Measurements from ENCODE around the gene TTC34. TPM values are rescaled to one million over a fixed set of nuclear protein-coding genes. Genes with fewer than 3 reads are reported as not detected.
"Not testable (repeated sequence)": the region's sequence is repeated elsewhere in the genome, so short reads cannot be mapped to it uniquely, and the experiment has no call there.

TTC34 gene
- total RNA-seq, 1 donor from 2014 or later: 0.18 TPM

DNA sequence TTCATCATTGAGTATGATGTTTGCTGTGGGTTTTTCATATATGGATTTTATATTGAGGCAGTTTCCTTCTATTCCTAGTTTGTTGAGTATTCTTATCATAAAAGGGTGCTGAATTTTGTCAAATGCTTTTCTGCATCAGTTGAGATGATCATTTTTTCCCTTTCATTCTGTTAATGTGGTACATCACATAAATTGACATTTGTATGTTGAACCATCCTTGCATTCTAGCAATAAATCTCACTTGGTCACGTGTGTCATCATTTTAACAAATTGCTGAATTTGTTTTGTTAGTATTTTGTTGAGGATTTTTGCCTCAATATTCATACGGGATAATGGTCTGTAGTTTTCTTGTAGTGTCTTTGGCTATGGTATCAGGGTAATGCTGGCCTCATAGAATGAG lies 19.9 kb downstream of the TTC34 start:
- DNase-seq (ENCODE audit: extremely low read depth, low read depth, low spot score): no peak

DNA sequence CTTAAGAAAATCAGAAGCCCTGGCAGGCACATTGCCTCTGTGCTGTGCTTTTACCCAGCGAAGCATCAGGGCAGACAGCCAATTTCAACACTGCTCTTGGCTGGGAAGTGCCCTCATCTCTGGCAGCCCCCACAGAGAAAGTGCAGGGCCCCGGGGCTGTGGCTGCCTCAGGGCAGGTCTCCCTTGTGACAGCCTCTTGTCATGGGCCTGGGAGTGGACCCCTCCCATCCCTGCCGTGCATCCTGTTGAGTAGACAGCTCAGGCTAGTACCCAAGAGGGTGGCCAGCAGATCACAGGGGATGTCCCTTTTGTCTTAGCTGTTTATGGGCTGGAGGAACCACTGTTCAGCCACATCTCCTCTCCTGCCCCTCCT lies 23.3 kb downstream of the TTC34 start:
- no peak for DNase-seq (ENCODE audit: extremely low read depth, low read depth, low spot score)

DNA sequence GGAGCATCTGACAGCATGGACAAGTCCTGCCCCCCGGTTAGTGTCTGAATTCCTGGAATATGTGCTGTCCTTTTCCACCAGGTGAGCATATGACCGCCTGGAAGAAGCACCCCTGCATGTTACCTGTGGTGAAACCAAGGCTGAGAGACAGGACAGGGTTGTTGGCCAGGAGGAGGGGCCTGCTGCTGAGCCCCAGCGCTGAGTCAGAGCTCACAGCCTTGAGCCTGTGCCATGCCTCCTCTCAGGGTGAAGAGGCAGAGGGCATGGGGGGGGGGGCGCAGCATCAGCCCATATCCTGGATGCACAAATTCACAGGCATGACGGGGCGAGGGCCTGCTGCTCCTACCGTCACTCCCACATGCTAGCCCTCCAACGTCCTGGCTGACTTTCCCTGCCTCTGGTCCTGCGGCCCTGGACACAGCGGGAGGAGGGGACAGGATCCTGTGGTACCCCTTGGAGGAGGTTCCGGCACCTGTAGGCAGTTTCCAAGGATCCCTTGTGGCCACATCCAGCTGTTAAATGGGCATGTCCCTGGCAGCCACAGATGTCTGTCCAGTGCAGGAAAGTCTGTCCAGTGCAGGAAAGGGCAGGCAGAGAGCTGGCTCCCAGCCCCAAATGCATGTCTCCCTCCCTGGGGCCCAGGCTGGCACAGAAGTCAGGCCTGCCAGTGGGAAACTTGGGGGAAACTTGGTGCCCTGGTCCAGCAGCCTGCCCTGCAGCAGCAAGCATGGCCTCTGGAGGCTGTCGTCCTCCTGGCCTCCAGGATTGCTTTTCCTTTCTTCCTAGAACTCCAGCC lies 23.9 kb downstream of the TTC34 start:
- DNase-seq (ENCODE audit: extremely low read depth, low read depth, low spot score): no peak

DNA sequence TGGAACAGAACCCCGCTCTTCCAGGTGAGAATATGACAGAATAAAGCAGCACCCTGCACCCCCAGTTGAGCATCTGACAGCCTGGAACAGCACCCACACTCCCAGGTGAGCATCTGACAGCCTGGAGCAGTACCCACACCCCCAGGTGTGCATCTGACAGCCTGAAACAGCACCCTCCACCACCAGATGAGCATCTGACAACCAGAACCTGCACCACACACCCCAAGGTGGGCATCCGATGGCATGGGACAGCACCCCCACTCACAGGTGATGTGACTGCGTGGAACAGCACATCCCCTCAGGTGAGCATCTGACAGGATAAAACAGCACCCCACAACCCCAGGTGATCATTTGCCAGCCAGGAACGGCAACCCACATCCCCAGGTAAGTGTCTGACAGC lies 26.2 kb downstream of the TTC34 start:
- DNase-seq (ENCODE audit: extremely low read depth, low read depth, low spot score): not testable (repeated sequence)

DNA sequence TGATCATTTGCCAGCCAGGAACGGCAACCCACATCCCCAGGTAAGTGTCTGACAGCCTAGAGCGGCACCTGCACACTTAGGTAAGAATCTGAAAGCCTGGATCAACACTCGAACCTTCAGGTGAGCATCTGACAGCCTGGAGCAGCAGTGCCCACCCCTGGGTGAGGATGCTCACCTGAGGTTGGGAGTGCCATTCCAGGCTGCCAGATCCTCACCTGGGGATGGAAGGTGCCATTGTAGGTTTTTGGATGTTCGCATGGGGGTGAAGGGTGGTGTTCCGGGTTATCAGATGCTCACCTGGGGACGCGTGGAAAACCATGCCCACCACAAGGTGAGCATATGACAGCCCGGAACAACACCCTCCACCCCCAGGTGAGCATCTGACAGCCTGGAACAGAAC lies 33.4 kb downstream of the TTC34 start:
- DNase-seq (ENCODE audit: extremely low read depth, low read depth, low spot score): not testable (repeated sequence)

DNA sequence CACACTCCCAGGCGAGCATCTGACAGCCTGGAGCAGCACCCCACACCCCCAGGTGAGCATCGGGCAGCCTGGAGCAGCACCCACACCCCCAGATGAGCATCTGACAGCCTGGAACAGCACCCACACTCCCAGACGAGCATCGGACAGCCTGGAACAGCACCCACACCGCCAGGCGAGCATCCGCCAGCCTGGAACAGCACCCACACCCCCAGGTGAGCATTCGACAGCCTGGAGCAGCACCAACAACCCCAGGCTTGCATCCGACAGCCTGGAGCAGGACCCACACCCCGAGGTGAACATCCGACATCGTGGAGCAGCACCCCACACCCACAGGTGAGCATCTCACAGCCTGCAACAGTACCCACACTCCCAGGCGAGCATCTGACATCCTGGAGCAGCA lies 42.1 kb downstream of the TTC34 start:
- not testable (repeated sequence) for DNase-seq (ENCODE audit: extremely low read depth, low read depth, low spot score)

DNA sequence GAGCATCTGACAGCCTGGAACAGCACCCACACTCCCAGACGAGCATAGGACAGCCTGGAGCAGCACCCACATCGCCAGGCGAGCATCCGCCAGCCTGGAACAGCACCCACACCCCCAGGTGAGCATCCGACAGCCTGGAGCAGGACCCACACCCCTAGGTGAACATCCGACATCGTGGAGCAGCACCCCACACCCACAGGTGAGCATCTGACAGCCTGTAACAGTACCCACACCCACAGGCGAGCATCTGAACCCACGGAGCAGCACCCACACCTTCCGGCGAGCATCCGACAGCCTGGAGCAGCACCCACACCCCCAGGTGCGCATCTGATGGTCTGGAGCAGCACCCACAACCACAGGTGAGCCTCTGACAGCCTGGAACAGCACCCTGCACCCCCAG lies 44.0 kb downstream of the TTC34 start:
- DNase-seq (ENCODE audit: extremely low read depth, low read depth, low spot score): not testable (repeated sequence)

DNA sequence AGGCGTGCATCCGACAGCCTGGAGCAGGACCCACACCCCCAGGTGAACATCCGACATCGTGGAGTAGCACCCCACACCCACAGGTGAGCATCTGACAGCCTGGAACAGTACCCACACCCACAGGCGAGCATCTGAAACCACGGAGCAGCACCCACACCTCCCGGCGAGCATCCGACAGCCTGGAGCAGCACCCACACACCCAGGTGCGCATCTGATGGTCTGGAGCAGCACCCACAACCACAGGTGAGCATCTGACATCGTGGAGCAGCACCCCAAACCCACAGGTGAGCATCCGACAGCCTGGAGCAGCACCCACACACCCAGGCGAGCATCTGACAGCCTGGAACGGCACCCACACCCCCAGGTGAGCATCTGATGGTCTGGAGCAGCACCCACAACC lies 46.1 kb downstream of the TTC34 start:
- not testable (repeated sequence) for DNase-seq (ENCODE audit: extremely low read depth, low read depth, low spot score)

DNA sequence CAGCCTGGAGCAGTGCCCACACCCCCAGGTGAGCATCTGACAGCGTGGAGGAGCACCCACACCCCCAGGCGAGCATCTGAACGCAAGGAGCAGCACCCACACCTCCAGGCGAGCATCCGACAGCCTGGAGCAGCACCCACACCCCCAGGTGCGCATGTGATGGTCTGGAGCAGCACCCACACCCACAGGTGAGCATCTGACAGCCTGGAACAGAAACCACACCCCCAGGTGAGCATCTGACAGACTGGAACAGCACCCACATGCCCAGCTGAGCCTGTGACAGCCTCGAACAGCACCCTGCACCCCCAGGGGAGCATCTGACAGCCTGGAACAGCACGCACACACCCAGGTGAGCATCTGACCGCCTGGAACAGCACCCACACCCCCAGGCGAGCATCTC lies 46.9 kb downstream of the TTC34 start:
- not testable (repeated sequence) for DNase-seq (ENCODE audit: extremely low read depth, low read depth, low spot score)

DNA sequence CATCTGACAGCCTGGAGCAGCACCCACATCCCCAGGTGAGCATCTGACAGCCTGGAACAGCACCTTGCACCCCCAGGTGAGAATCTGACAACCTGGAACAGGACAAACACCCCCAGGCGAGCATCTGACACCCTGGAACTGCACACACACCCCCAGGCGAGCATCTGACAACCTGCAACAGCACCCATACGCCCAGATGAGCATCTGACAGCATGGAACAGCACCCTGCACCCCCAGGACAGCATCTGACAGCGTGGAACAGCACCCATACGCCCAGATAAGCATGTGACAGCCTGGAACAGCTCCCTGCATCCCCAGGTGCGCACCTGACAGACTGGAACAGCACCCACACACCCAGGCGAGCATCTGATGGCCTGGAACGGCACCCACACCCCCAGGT lies 49.0 kb downstream of the TTC34 start:
- DNase-seq (ENCODE audit: extremely low read depth, low read depth, low spot score): not testable (repeated sequence)

DNA sequence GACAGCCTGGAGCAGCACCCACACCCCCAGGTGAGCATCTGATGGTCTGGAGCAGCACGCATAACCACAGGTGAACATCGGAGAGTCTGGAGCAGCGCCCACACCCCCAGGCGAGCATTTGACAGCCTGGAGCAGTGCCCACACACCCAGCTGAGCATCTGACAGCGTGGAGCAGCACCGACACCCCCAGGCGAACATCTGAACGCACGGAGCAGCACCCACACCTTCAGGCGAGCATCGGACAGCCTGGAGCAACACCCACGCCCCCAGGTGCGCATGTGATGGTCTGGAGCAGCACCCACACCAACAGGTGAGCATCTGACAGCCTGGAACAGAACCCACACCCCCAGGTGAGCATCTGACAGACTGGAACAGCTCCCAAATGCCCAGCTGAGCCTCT lies 49.6 kb downstream of the TTC34 start:
- DNase-seq (ENCODE audit: extremely low read depth, low read depth, low spot score): not testable (repeated sequence)

DNA sequence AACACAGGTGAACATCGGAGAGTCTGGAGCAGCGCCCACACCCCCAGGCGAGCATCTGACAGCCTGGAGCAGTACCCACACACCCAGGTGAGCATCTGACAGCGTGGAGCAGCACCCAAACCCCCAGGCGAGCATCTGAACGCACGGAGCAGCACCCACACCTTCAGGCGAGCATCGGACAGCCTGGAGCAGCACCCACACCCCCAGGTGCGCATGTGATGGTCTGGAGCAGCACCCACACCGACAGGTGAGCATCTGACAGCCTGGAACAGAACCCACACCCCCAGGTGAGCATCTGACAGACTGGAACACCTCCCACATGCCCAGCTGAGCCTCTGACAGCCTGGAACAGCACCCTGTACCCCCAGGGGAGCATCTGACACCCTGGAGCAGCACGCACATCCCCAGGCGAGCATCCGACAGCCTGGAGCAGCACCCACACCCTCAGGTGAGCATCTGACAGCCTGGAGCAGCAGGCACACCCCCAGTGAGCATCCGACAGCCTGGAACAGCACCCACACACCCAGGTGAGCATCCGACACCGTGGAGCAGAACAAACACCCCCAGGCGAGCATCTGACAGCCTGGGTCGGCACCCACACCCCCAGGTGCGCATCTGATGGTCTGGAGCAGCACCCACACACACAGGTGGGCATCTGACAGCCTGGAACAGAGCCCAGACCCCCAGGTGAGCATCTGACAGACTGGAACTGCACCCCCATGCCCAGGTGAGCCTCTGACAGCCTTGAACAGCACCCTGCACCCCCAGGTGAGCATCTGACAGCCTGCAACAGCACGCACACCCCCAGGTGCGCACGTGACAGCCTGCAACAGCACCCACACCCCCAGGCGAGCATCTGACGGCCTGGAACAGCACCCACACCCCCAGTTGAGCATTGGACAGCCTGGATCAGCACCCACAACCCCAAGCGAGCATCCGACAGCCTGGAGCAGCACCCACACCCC lies 50.4 kb downstream of the TTC34 start:
- DNase-seq (ENCODE audit: extremely low read depth, low read depth, low spot score): not testable (repeated sequence)

DNA sequence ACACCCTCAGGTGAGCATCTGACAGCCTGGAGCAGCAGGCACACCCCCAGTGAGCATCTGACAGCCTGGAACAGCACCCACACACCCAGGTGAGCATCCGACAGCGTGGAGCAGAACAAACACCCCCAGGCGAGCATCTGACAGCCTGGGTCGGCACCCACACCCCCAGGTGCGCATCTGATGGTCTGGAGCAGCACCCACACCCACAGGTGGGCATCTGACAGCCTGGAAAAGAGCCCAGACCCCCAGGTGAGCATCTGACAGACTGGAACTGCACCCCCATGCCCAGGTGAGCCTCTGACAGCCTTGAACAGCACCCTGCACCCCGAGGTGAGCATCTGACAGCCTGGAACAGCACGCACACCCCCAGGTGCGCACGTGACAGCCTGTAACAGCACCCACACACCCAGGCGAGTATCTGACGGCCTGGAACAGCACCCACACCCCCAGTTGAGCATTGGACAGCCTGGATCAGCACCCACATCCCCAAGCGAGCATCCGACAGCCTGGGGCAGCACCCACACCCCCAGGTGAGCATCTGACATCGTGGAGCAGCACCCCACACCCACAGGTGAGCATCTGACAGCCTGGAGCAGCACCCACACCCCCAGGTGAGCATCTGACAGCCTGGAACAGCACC lies 51.3 kb downstream of the TTC34 start:
- not testable (repeated sequence) for DNase-seq (ENCODE audit: extremely low read depth, low read depth, low spot score)

DNA sequence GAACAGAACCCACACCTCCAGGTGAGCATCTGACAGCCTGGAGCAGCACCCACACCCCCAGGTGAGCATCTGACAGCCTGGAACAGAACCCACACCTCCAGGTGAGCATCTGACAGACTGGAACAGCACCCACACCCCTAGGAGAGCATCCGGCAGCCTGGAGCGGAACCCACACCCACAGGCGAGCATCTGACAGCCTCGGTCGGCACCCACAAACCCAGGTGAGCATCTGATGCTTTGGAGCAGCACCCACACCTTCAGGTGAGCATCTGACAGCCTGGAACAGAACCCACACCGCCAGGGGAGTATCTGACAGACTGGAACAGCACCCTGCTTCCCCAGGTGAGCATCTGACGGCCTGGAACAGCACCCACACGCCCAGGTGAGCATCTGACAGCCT lies 52.9 kb downstream of the TTC34 start:
- DNase-seq (ENCODE audit: extremely low read depth, low read depth, low spot score): not testable (repeated sequence)

DNA sequence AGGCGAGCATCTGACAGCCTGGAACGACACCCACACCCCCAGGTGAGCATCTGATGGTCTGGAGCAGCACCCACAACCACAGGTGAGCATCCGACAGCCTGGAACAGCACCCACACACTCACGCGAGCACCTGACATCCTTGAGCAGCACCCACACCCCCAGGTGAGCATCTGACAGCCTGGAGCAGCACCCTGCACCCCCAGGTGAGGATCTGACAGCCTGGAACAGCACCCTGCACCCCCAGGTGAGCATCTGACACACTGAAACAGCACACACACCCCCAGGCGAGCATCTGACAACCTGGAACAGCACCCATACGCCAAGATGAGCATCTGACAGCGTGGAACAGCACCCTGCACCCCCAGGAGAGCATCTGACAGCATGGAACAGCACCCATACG lies 106.7 kb downstream of the TTC34 start:
- DNase-seq (ENCODE audit: extremely low read depth, low read depth, low spot score): not testable (repeated sequence)

DNA sequence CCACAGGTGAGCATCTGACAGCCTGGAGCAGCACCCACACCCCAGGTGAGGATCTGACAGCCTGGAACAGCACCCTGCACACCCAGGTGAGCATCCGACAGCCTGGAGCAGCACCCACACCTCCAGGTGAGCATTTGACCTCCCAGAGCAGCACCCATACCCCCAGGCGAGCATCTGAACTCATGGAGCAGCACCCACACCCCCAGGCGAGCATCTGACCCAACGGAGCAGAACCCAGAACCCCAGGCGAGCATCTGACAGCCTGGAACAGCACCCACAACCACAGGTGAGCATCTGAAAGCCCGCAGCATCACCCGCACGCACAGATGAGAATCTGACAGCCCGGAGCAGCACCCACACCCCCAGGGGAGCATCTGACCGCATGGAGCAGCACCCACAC lies 111.3 kb downstream of the TTC34 start:
- DNase-seq (ENCODE audit: extremely low read depth, low read depth, low spot score): not testable (repeated sequence)

DNA sequence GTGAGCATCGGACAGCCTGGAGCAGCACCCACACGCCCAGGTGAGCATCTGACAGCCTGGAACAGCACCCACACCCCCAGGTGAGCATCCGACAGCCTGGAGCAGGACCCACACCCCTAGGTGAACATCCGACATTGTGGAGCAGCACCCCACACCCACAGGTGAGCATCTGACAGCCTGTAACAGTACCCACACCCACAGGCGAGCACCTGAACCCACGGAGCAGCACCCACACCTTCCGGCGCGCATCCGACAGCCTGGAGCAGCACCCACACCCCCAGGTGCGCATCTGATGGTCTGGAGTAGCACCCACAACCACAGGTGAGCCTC lies 113.2 kb downstream of the TTC34 start:
- DNase-seq (ENCODE audit: extremely low read depth, low read depth, low spot score): not testable (repeated sequence)

DNA sequence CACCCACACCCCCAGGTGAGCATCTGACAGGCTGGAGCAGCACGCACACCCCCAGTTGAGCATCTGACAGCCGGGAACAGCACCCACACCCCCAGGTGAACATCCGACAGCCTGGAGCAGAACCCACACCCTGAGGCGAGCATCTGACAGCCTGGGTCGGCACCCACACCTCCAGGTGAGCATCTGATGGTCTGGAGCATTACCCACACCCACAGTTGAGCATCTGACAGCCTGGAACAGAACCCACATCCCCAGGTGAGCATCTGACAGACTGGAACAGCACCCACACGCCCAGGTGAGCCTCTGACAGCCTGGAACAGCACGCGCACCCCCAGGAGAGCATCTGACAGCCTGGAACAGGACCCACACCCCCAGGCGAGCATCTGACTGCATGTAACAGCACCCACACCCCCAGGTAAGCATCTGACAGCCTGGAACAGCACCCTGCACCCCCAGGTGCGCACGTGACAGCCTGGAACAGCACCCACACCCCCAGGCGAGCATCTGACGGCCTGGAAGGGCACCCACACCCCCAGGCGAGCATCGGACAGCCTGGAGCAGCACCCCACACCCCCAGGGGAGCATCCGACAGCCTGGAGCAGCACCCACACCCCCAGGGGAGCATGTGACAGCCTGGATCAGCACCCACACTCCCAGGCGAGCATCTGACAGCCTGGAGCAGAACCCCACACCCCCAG lies 113.7 kb downstream of the TTC34 start:
- DNase-seq (ENCODE audit: extremely low read depth, low read depth, low spot score): not testable (repeated sequence)

DNA sequence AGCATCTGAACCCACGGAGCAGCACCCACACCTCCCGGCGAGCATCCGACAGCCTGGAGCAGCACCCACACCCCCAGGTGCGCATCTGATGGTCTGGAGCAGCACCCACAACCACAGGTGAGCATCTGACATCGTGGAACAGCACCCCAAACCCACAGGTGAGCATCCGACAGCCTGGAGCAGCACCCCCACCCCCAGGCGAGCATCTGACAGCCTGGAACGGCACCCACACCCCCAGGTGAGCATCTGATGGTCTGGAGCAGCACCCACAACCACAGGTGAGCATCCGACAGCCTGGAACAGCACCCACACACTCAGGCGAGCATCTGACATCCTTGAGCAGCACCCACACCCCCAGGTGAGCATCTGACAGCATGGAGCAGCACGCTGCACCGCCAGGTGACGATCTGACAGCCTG lies 114.3 kb downstream of the TTC34 start:
- DNase-seq (ENCODE audit: extremely low read depth, low read depth, low spot score): not testable (repeated sequence)

DNA sequence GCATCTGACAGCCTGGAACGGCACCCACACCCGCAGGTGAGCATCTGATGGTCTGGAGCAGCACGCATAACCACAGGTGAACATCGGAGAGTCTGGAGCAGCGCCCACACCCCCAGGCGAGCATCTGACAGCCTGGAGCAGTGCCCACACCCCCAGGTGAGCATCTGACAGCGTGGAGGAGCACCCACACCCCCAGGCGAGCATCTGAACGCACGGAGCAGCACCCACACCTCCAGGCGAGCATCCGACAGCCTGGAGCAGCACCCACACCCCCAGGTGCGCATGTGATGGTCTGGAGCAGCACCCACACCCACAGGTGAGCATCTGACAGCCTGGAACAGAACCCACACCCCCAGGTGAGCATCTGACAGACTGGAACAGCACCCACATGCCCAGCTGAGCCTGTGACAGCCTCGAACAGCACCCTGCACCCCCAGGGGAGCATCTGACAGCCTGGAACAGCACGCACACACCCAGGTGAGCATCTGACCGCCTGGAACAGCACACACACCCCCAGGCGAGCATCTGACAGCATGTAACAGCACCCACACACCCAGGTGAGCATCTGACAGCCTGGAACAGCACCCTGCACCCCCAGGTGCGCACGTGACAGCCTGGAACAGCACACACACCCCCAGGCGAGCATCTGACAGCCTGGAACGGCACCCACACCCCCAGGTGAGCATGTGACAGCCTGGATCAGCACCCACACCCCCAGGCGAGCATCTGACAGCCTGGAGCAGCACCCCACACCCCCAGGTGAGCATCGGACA lies 115.2 kb downstream of the TTC34 start:
- DNase-seq (ENCODE audit: extremely low read depth, low read depth, low spot score): not testable (repeated sequence)
